IPS-18a (cell line): Measurements from ENCODE around the gene TBC1D22A.

Experiments used
- H3K27ac ChIP-seq: one replicate; pipeline ENCODE4 v1.5.1; 2013; ENCODE audit warnings: low read length
- H3K27me3 ChIP-seq: one replicate; pipeline ENCODE4 v1.6.1; 2013; ENCODE audit warnings: mild to moderate bottlenecking, low read length; ENCODE audit not compliant: control insufficient read depth, insufficient read depth
- H3K36me3 ChIP-seq: one replicate; pipeline ENCODE4 v1.6.1; 2013; ENCODE audit warnings: low read depth, low read length; ENCODE audit not compliant: control insufficient read depth
- H3K4me1 ChIP-seq: one replicate; pipeline ENCODE4 v1.6.1; 2013; ENCODE audit warnings: low read depth, low read length; ENCODE audit not compliant: control insufficient read depth
- H3K4me3 ChIP-seq: one replicate; pipeline ENCODE4 v1.5.1; 2013; ENCODE audit warnings: low read length
- H3K9ac ChIP-seq: one replicate; pipeline ENCODE4 v1.6.1; 2013; ENCODE audit warnings: mild to moderate bottlenecking, low read length, moderate library complexity
- H3K9me3 ChIP-seq: one replicate; pipeline ENCODE4 v1.6.1; 2013; ENCODE audit warnings: low read depth, low read length; ENCODE audit not compliant: control insufficient read depth

Gene TBC1D22A

GRCh38 chr22:47002692-47003091 lies 240.2 kb downstream of the TBC1D22A start:
- Histone ChIP-seq H3K9ac (no peak overlapping the region), H3K36me3 (no peaks in the 10 kb centered on the region), H3K9me3 (no peaks in the 10 kb centered on the region), H3K4me3 (no peak overlapping the region), H3K27me3 (no peaks in the 10 kb centered on the region), H3K27ac (no peak overlapping the region), H3K4me1 (no peaks in the 10 kb centered on the region)

GRCh38 chr22:47005506-47006408 lies 243.3 kb downstream of the TBC1D22A start:
- Histone ChIP-seq H3K36me3 (peaks cover 7% of the 10 kb centered on the region), H3K27ac (no peak overlapping the region), H3K27me3 (no peaks in the 10 kb centered on the region), H3K4me3 (no peak overlapping the region), H3K4me1 (no peaks in the 10 kb centered on the region), H3K9ac (no peak overlapping the region), H3K9me3 (no peaks in the 10 kb centered on the region)

- Histone ChIP-seq H3K36me3 (peaks cover 7% of the 10 kb centered on the region), H3K9me3 (no peaks in the 10 kb centered on the region), H3K9ac (no peak overlapping the region), H3K4me3 (no peak overlapping the region), H3K27me3 (no peaks in the 10 kb centered on the region), H3K4me1 (no peaks in the 10 kb centered on the region), H3K27ac (no peak overlapping the region)
Measured at GRCh38 chr22:47006433-47006832, 244.0 kb downstream of the TBC1D22A start.

GRCh38 chr22:47006869-47007268 lies 244.4 kb downstream of the TBC1D22A start:
- Histone ChIP-seq H3K27me3 (no peaks in the 10 kb centered on the region), H3K36me3 (peaks cover 7% of the 10 kb centered on the region), H3K4me3 (no peak overlapping the region), H3K9me3 (no peaks in the 10 kb centered on the region), H3K4me1 (no peaks in the 10 kb centered on the region), H3K27ac (no peak overlapping the region), H3K9ac (no peak overlapping the region)

- H3K27me3 ChIP-seq: no peaks in the 10 kb centered on the region
- H3K9ac ChIP-seq: no peak overlapping the region
- peaks cover 7% of the 10 kb centered on the region for H3K36me3 ChIP-seq
- no peaks in the 10 kb centered on the region for H3K9me3 ChIP-seq
- no peaks in the 10 kb centered on the region for H3K4me1 ChIP-seq
- H3K27ac ChIP-seq: no peak overlapping the region
- no peak overlapping the region for H3K4me3 ChIP-seq
Measured at GRCh38 chr22:47007496-47007895, 245.0 kb downstream of the TBC1D22A start.

- no peaks in the 10 kb centered on the region for H3K9me3 ChIP-seq
- H3K9ac ChIP-seq: no peak overlapping the region
- peaks cover 7% of the 10 kb centered on the region for H3K36me3 ChIP-seq
- H3K4me3 ChIP-seq: no peak overlapping the region
- peaks cover 6% of the 10 kb centered on the region for H3K4me1 ChIP-seq
- no peaks in the 10 kb centered on the region for H3K27me3 ChIP-seq
- H3K27ac ChIP-seq: no peak overlapping the region
Measured at GRCh38 chr22:47008208-47008885, 245.9 kb downstream of the TBC1D22A start.

- Histone ChIP-seq H3K36me3 (peaks cover 7% of the 10 kb centered on the region), H3K27me3 (no peaks in the 10 kb centered on the region), H3K4me1 (peaks cover 6% of the 10 kb centered on the region), H3K4me3 (no peak overlapping the region), H3K9me3 (no peaks in the 10 kb centered on the region), H3K9ac (no peak overlapping the region), H3K27ac (no peak overlapping the region)
Measured at GRCh38 chr22:47009304-47010101, 247.1 kb downstream of the TBC1D22A start.

- Histone ChIP-seq H3K27ac (no peak overlapping the region), H3K4me1 (peaks cover 6% of the 10 kb centered on the region), H3K27me3 (no peaks in the 10 kb centered on the region), H3K9ac (no peak overlapping the region), H3K9me3 (no peaks in the 10 kb centered on the region), H3K36me3 (peaks cover 7% of the 10 kb centered on the region), H3K4me3 (no peak overlapping the region)
Measured at GRCh38 chr22:47010211-47010610, 247.8 kb downstream of the TBC1D22A start.

- H3K27me3 ChIP-seq: no peaks in the 10 kb centered on the region
- H3K27ac ChIP-seq: no peak overlapping the region
- H3K4me1 ChIP-seq: peaks cover 6% of the 10 kb centered on the region
- no peak overlapping the region for H3K4me3 ChIP-seq
- no peak overlapping the region for H3K9ac ChIP-seq
- no peaks in the 10 kb centered on the region for H3K9me3 ChIP-seq
- peaks cover 7% of the 10 kb centered on the region for H3K36me3 ChIP-seq
Measured at GRCh38 chr22:47011131-47011858, 248.8 kb downstream of the TBC1D22A start.

GRCh38 chr22:47011859-47012258 lies 249.4 kb downstream of the TBC1D22A start:
- Histone ChIP-seq H3K27ac (no peak overlapping the region), H3K27me3 (no peaks in the 10 kb centered on the region), H3K36me3 (peaks cover 7% of the 10 kb centered on the region), H3K4me3 (no peak overlapping the region), H3K9me3 (no peaks in the 10 kb centered on the region), H3K4me1 (peaks cover 6% of the 10 kb centered on the region), H3K9ac (no peak overlapping the region)
